GM19395 (cell line): Measurements from ENCODE around the gene TRIM24.
"Not testable (repeated sequence)": the region's sequence is repeated elsewhere in the genome, so short reads cannot be mapped to it uniquely, and the experiment has no call there.

ENCODE experiments used
- ATAC-seq: cut with Tn5 transposase; IDR thresholded peaks from one replicate; pipeline ENCODE4 v1.9.1; 2021; ENCODE audit warnings: mild to moderate bottlenecking, moderate library complexity; ENCODE audit not compliant: unreplicated experiment

Gene TRIM24

GRCh38 chr7:138459413-138460175 is 465 bp upstream of the TRIM24 start:
- peak; percentile 85 for ATAC-seq

GRCh38 chr7:138460649-138461607 is 869 bp downstream of the TRIM24 start:
- ATAC-seq = peak; percentile 41

- ATAC-seq = not testable (repeated sequence)
These were observed 3.2 kb downstream of the TRIM24 start for GRCh38 chr7:138463291-138463618.

GRCh38 chr7:138465046-138465445 is 5.0 kb downstream of the TRIM24 start:
- no peak for ATAC-seq

GRCh38 chr7:138466069-138466756 is 6.2 kb downstream of the TRIM24 start:
- ATAC-seq = peak; percentile 78

GRCh38 chr7:138468244-138469123 is 8.4 kb downstream of the TRIM24 start:
- ATAC-seq = no peak

- ATAC-seq = no peak
These were observed 10.5 kb downstream of the TRIM24 start for GRCh38 chr7:138470391-138471157.

- no peak for ATAC-seq
These were observed 12.4 kb downstream of the TRIM24 start for GRCh38 chr7:138472292-138473079.

GRCh38 chr7:138475377-138475776 is 15.3 kb downstream of the TRIM24 start:
- no peak for ATAC-seq

GRCh38 chr7:138477081-138477578 is 17.1 kb downstream of the TRIM24 start:
- no peak for ATAC-seq

GRCh38 chr7:138477581-138477980 is 17.5 kb downstream of the TRIM24 start:
- no peak for ATAC-seq

GRCh38 chr7:138478499-138478908 is 18.4 kb downstream of the TRIM24 start:
- peak; percentile 77 for ATAC-seq

GRCh38 chr7:138480527-138480926 is 20.5 kb downstream of the TRIM24 start:
- no peak for ATAC-seq

- no peak for ATAC-seq
These were observed 21.7 kb downstream of the TRIM24 start for GRCh38 chr7:138481447-138482380.

- no peak for ATAC-seq
These were observed 23.5 kb downstream of the TRIM24 start for GRCh38 chr7:138483531-138483930.

- ATAC-seq = not testable (repeated sequence)
These were observed 25.4 kb downstream of the TRIM24 start for GRCh38 chr7:138485508-138485907.

- not testable (repeated sequence) for ATAC-seq
These were observed 29.1 kb downstream of the TRIM24 start for GRCh38 chr7:138489139-138489538.
